K562 (cell line): ENCODE data around the gene SLC6A6. TPM values are rescaled to one million over a fixed set of nuclear protein-coding genes. Genes with fewer than 3 reads are reported as not detected.
A peak's percentile ranks its signal among the peaks of the same experiment; 100 is the strongest.

Source experiments
- ATAC-seq: fragments of 200-7000 bp; cut with Tn5 transposase; 3 replicates; pipeline ENCODE4 v1.9.1; 2020; ENCODE audit warnings: moderate library complexity
- BruUV-seq: library from RNA; stranded (reverse); fragments of 400-500 nt; replicated peaks from 2 replicates; lab custom pipeline; 2021; lab: Mats Ljungman, UMichigan
- CTCF ChIA-PET: fragments of 300-600 bp; formaldehyde crosslinking; extraction: SDS; loops from one replicate; lab custom pipeline; 2021; ENCODE audit warnings: low intra/inter-chr PET ratio; lab: Yijun Ruan, JAX
- POLR2A ChIA-PET: fragments of 300-600, 350-650 bp; sonication (Branson Sonifier 250); formaldehyde crosslinking; extraction: SDS; loops from one replicate; lab custom pipeline; 2021; ENCODE audit warnings: antibody characterized with exemption, inconsistent platforms; lab: Yijun Ruan, JAX
- DNase-seq, 4 experiments: peaks; one replicate each; pipeline versions ENCODE4 v3.0.0 to v3.0.0-alpha.2; 2011 to 2018; ENCODE audit warnings: low spot score in 3 of 4, mixed read lengths in 3 of 4; ENCODE audit errors: extremely low read depth in 1 of 4
- FAIRE-seq: peaks from 2 replicates; lab custom pipeline; 2011; peaks lifted over from hg19 to GRCh38; lab: Jason Lieb, UNC
- H2AFZ ChIP-seq: 2 replicates; pipeline ENCODE4 v1.6.0; 2011; ENCODE audit warnings: low read depth, low read length, control low read depth, inconsistent platforms
- H3K27ac ChIP-seq: fragments of 200-600 bp; 3 replicates; pipeline ENCODE4 v1.8.0; 2011; ENCODE audit warnings: low read depth, mild to moderate bottlenecking, control low read depth, inconsistent platforms, low read length, moderate library complexity, mixed read lengths; ENCODE audit errors: extremely low read depth
- H3K27me3 ChIP-seq, 2 experiments: fragments of 300-600 bp in 1 of 2; 2 replicates in 1 of 2; 3 replicates in 1 of 2; pipeline versions ENCODE4 v1.6.0 to v1.8.0; 2011; ENCODE audit warnings: inconsistent platforms in 2 of 2, low read length in 2 of 2, mild to moderate bottlenecking in 1 of 2, mixed read lengths in 1 of 2, moderate library complexity in 1 of 2; ENCODE audit not compliant: control insufficient read depth in 2 of 2, insufficient read depth in 2 of 2
- H3K36me3 ChIP-seq: fragments of 300-600 bp; 3 replicates; pipeline ENCODE4 v1.8.0; 2011; ENCODE audit warnings: mild to moderate bottlenecking, low read length, inconsistent platforms; ENCODE audit not compliant: control insufficient read depth, insufficient read depth
- H3K4me1 ChIP-seq, 2 experiments: fragments of 200-600 bp in 1 of 2; replicated peaks in 1 of 2; 2 replicates in 1 of 2; 3 replicates in 1 of 2; pipeline versions ENCODE4 v1.5.1 to v1.8.0; 2011; ENCODE audit warnings: inconsistent platforms in 2 of 2, low read length in 2 of 2, mild to moderate bottlenecking in 1 of 2, mixed read lengths in 1 of 2, moderate library complexity in 1 of 2; ENCODE audit not compliant: control insufficient read depth in 2 of 2, insufficient read depth in 2 of 2
- H3K4me2 ChIP-seq: 2 replicates; pipeline ENCODE4 v1.6.1; 2011; ENCODE audit warnings: low read length, control low read depth, inconsistent platforms, mixed read lengths; ENCODE audit not compliant: insufficient read depth
- H3K4me3 ChIP-seq: fragments of 200-600 bp; sonication (generic), shearing (Covaris generic); 2 replicates; pipeline ENCODE4 v1.5.1; 2016; ENCODE audit warnings: control low read depth, inconsistent platforms
- H3K79me2 ChIP-seq: fragments of 200-600 bp; 3 replicates; pipeline ENCODE4 v1.8.0; 2011; ENCODE audit warnings: low read length, inconsistent platforms; ENCODE audit not compliant: control insufficient read depth, insufficient read depth
- H3K9ac ChIP-seq, 2 experiments: 2 replicates each; pipeline versions ENCODE4 v1.6.0 to v1.6.1; 2011; ENCODE audit warnings: low read depth in 2 of 2, low read length in 2 of 2, control low read depth in 1 of 2, inconsistent platforms in 1 of 2, mild to moderate bottlenecking in 1 of 2, mixed read lengths in 1 of 2; ENCODE audit not compliant: insufficient read depth in 1 of 2
- H3K9me1 ChIP-seq: one replicate; pipeline ENCODE4 v1.6.0; 2011; ENCODE audit warnings: inconsistent platforms, mild to moderate bottlenecking, low read length, moderate library complexity; ENCODE audit not compliant: control insufficient read depth, insufficient read depth
- H3K9me3 ChIP-seq: replicated peaks from 2 replicates; pipeline ENCODE4 v1.5.1; 2011; ENCODE audit warnings: low read depth, low read length, inconsistent platforms; ENCODE audit not compliant: control insufficient read depth, insufficient read depth
- H4K20me1 ChIP-seq: replicated peaks from 2 replicates; pipeline ENCODE4 v1.6.1; 2011; ENCODE audit warnings: low read length, inconsistent platforms, mixed read lengths; ENCODE audit not compliant: control insufficient read depth, insufficient read depth
- BCOR ChIP-seq: fragments of 450-650 bp; IDR thresholded peaks from 2 replicates; pipeline ENCODE4 v1.6.1; 2016
- HDAC2 ChIP-seq: fragments of 450-650 bp; IDR thresholded peaks from 2 replicates; pipeline ENCODE4 v1.6.1; 2016; ENCODE audit warnings: mild to moderate bottlenecking
- NFIC ChIP-seq: fragments of 450-650 bp; IDR thresholded peaks from 2 replicates; pipeline ENCODE4 v1.6.1; 2017; ENCODE audit warnings: mild to moderate bottlenecking, inconsistent platforms
- SPI1 ChIP-seq: IDR thresholded peaks from 2 replicates; pipeline ENCODE4 v1.6.1; 2011; ENCODE audit warnings: low read depth, low read length, control low read depth, borderline replicate concordance
- ZBTB17 ChIP-seq: fragments of 450-650 bp; formaldehyde crosslinking; IDR thresholded peaks from 2 replicates; pipeline ENCODE4 v1.4.0; 2020; ENCODE audit warnings: mild to moderate bottlenecking
- ZNF436 ChIP-seq: fragments of 250-450, 450-650 bp; sonication (Bioruptor Pico); formaldehyde crosslinking; IDR thresholded peaks from 2 replicates; pipeline ENCODE4 v1.7.0; 2020; ENCODE audit warnings: mild to moderate bottlenecking
- ZNF507 ChIP-seq: conservative IDR thresholded peaks from 2 replicates; pipeline ENCODE4 v1.6.1; 2017; ENCODE audit warnings: missing genetic modification characterization, missing compliant biosample characterization
- ZNF764 ChIP-seq: fragments of 250-450 bp; sonication (Bioruptor Pico); IDR thresholded peaks from 2 replicates; pipeline ENCODE4 v1.4.0; 2020; ENCODE audit warnings: low read depth, mild to moderate bottlenecking, moderate library complexity
- WGBS: fragments of 100-300 bp; shearing (Covaris generic); methylation state at CpG from one replicate; pipeline ENCODE4 v1.1.6; 2016; ENCODE audit warnings: low coverage, mixed read lengths; ENCODE audit not compliant: insufficient coverage; ENCODE audit errors: missing lambda C conversion rate; 5-methylcytosine and 5-hydroxymethylcytosine counted together
- in situ Hi-C: fragments of 300-500 bp; cut with MboI; formaldehyde crosslinking; loops from 4 replicates; pipeline ENCODE4 v1.15.0; 2018; ENCODE audit warnings: inconsistent platforms, mixed read lengths
- intact Hi-C: fragments of 100-400 bp; cut with micrococcal nuclease; formaldehyde crosslinking; loops from 2 replicates; pipeline ENCODE4 v1.14.2; 2022
- polyA plus RNA-seq, 8 experiments: library from polyadenylated mRNA; depleted of rRNA in 4 of 8; stranded (reverse) in 5 of 8; unstranded in 3 of 8; fragments of >200 nt; fragmentation: Nextera tagmentation in 2 of 8; fragmentation: Illumina TruSeq in 1 of 8; extraction: Ambion mirVana in 2 of 8; extraction: Trizol in 1 of 8; gene quantifications; 2 replicates each; pipeline versions ENCODE4 v1.2.1 to v1.2.3, GENCODE V29; 2011 to 2014; ENCODE audit warnings: inconsistent platforms in 1 of 8, missing spikeins in 1 of 8
- total RNA-seq, 7 experiments: library from RNA; depleted of rRNA in 6 of 7; stranded (reverse); fragments of >200 nt in 6 of 7; fragmentation: Illumina TruSeq in 2 of 7; extraction: Trizol in 2 of 7; gene quantifications; 2 replicates each; pipeline versions ENCODE4 v1.2.1 to v1.2.3, GENCODE V29; 2011 to 2021; ENCODE audit warnings: low replicate concordance in 1 of 7
- TF ChIP-seq, protein P1 (sequence below): fragments of 450-650 bp; IDR thresholded peaks from 2 replicates; pipeline ENCODE4 v1.6.1; 2016; ENCODE audit warnings: missing biosample characterization, missing genetic modification characterization

Gene SLC6A6
- total and polyA plus RNA-seq, 9 of the 15 experiments (the other 6 are each of a cell fraction or from before 2014, with no cell fraction given) = 12.3 to 203 (median 93.2) TPM

DNA sequence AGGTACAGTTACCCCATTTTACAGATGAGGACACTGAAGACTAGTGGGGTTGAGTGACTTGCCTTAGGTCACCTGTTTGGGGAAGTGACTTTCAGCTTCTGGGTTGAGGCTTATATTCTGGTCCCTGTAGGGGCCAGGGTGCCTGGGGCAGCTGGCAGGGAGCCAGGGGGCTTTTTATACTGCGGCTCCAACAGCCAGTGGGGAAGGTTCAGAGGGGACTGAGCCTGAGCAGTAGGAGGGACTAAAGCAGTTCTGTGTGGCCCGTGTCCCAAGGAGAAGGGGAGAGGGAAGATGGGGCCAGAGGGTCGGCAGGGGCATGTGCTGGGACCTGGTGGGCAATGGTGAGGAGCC is 37.7 kb downstream of the SLC6A6 start:
- BruUV-seq = no TSS peak
- peak overlapping the region in 1 of 2 experiments; percentile 81; a peak in 1 of 4 replicates for H3K9ac ChIP-seq
- TF ChIP-seq, protein P1, sequence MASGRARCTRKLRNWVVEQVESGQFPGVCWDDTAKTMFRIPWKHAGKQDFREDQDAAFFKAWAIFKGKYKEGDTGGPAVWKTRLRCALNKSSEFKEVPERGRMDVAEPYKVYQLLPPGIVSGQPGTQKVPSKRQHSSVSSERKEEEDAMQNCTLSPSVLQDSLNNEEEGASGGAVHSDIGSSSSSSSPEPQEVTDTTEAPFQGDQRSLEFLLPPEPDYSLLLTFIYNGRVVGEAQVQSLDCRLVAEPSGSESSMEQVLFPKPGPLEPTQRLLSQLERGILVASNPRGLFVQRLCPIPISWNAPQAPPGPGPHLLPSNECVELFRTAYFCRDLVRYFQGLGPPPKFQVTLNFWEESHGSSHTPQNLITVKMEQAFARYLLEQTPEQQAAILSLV = no peak
- no peak for TF ChIP-seq ZNF764
- TF ChIP-seq HDAC2 = 0 out of 2 replicates have a peak, but pooled peaks have one; percentile 7
- TF ChIP-seq ZBTB17 (CRISPR knock-in tag) = no peak
- TF ChIP-seq BCOR = peak; percentile 30; the same call in 1 of the 2 replicates
- peak; percentile 54 for TF ChIP-seq NFIC
- TF ChIP-seq ZNF436 (CRISPR knock-in tag) = no peak
- TF ChIP-seq SPI1 = peak; percentile 54
- TF ChIP-seq ZNF507 (tag) = no peak
- FAIRE-seq (no peak), DNase-seq (no peak), ATAC-seq (no peak)
- 0 out of 2 replicates have a peak overlapping the region, but pooled peaks have one; percentile 44 for H3K4me2 ChIP-seq
- 95% methylated on average over 3 of the region's 3 CpGs for WGBS
- ChIA-PET POLR2A (interaction anchor here (0.6 to 0.9 kb wide), 3 partner anchors 8 to 234 kb away, joined by 3 read pairs; no protein-coding TSS in a partner anchor), CTCF (no interaction called here)
- no peaks in the 10 kb centered on the region for H3K27me3 ChIP-seq
- no peak overlapping the region for H3K4me3 ChIP-seq
- no peak overlapping the region for H2AFZ ChIP-seq
- peaks cover 29 to 59% of the 10 kb centered on the region in 2 experiments for H3K4me1 ChIP-seq
- peaks cover 54% of the 10 kb centered on the region for H4K20me1 ChIP-seq
- peaks cover 90% of the 10 kb centered on the region for H3K79me2 ChIP-seq
- in situ Hi-C loops = no loop called here
- intact Hi-C loops = no loop called here
- peaks cover 85% of the 10 kb centered on the region for H3K36me3 ChIP-seq
- peaks cover 22% of the 10 kb centered on the region for H3K9me1 ChIP-seq
- no peaks in the 10 kb centered on the region for H3K9me3 ChIP-seq
- H3K27ac ChIP-seq = no peak overlapping the region
